HepG2 (cell line): Measurements from ENCODE around the gene CD7. TPM values are rescaled to one million over a fixed set of nuclear protein-coding genes. Genes with fewer than 3 reads are reported as not detected.
A peak's percentile ranks its signal among the peaks of the same experiment; 100 is the strongest.

ENCODE experiments used
- AKAP8 ChIP-seq: sonication (generic); formaldehyde crosslinking; IDR thresholded peaks from 2 replicates; pipeline ENCODE4 v1.5.1; 2020; ENCODE audit warnings: mild to moderate bottlenecking, missing genetic modification reagents
- CERS6 ChIP-seq: sonication (generic); formaldehyde crosslinking; IDR thresholded peaks from 2 replicates; pipeline ENCODE4 v1.5.0; 2020; ENCODE audit warnings: missing genetic modification reagents
- GLMP ChIP-seq: sonication (generic); formaldehyde crosslinking; IDR thresholded peaks from 2 replicates; pipeline ENCODE4 v1.9.0; 2021; ENCODE audit warnings: missing genetic modification reagents, mild to moderate bottlenecking, borderline replicate concordance
- MBD4 ChIP-seq: IDR thresholded peaks from 2 replicates; pipeline ENCODE4 v1.6.1; 2012; ENCODE audit warnings: low read length, inconsistent platforms, borderline replicate concordance
- MTF1 ChIP-seq: sonication (generic); formaldehyde crosslinking; IDR thresholded peaks from 2 replicates; pipeline ENCODE4 v1.5.0; 2020; ENCODE audit warnings: missing genetic modification reagents
- RNF219 ChIP-seq: sonication (generic); formaldehyde crosslinking; IDR thresholded peaks from 2 replicates; pipeline ENCODE4 v1.5.0; 2020; ENCODE audit warnings: mild to moderate bottlenecking, missing genetic modification reagents
- SMYD3 ChIP-seq: sonication (generic); formaldehyde crosslinking; IDR thresholded peaks from 2 replicates; pipeline ENCODE4 v1.8.1; 2023; ENCODE audit warnings: mild to moderate bottlenecking, missing genetic modification reagents
- TFDP2 ChIP-seq: sonication (generic); formaldehyde crosslinking; IDR thresholded peaks from 2 replicates; pipeline ENCODE4 v1.4.0; 2020; ENCODE audit warnings: missing genetic modification reagents
- ZFP36L2 ChIP-seq: sonication (generic); formaldehyde crosslinking; IDR thresholded peaks from 2 replicates; pipeline ENCODE4 v1.4.0; 2020; ENCODE audit warnings: missing genetic modification reagents
- ZFP62 ChIP-seq: sonication (generic); formaldehyde crosslinking; IDR thresholded peaks from 2 replicates; pipeline ENCODE4 v1.4.0; 2020; ENCODE audit warnings: missing genetic modification reagents
- ZNF142 ChIP-seq: sonication (generic); formaldehyde crosslinking; IDR thresholded peaks from 2 replicates; pipeline ENCODE4 v1.4.0; 2020; ENCODE audit warnings: missing genetic modification reagents
- ZNF674 ChIP-seq: sonication (generic); formaldehyde crosslinking; IDR thresholded peaks from 2 replicates; pipeline ENCODE4 v1.5.0; 2020; ENCODE audit warnings: low read depth, mild to moderate bottlenecking, missing genetic modification reagents
- ZNF816 ChIP-seq: sonication (generic); formaldehyde crosslinking; IDR thresholded peaks from 2 replicates; pipeline ENCODE4 v1.8.0; 2022; ENCODE audit warnings: missing genetic modification reagents, mild to moderate bottlenecking, borderline replicate concordance
- polyA plus RNA-seq, 8 experiments: library from polyadenylated mRNA; depleted of rRNA in 3 of 8; stranded (reverse) in 7 of 8; unstranded in 1 of 8; fragments of >200 nt; fragmentation: Illumina TruSeq in 4 of 8; extraction: Trizol in 4 of 8; gene quantifications; 2 replicates each; pipeline versions ENCODE4 v1.2.1 to v1.2.3, GENCODE V29; 2011 to 2016; ENCODE audit warnings: low read depth in 4 of 8, missing spikeins in 1 of 8, mixed read lengths in 1 of 8; ENCODE audit not compliant: insufficient read depth in 1 of 8
- total RNA-seq, 5 experiments: library from RNA; depleted of rRNA; stranded (reverse); fragments of >200 nt; fragmentation: Illumina TruSeq; extraction: Trizol; gene quantifications; 2 replicates each; pipeline ENCODE4 v1.2.3, GENCODE V29; 2016; ENCODE audit warnings: low read depth in 1 of 5

The CD7 gene
- total and polyA plus RNA-seq, 2 of the 13 experiments (the other 11 are each of a cell fraction or from before 2014, with no cell fraction given) = 67.6 to 76.4 TPM

GRCh38 chr17:82328141-82328993 is 11.0 kb upstream of the CD7 start (continued):
- TF ChIP-seq ZNF816 (no peak), ZFP62 (no peak), MBD4 (no peak), TFDP2 (peak; percentile 78), SMYD3 (CRISPR knock-in tag) (peak; percentile 92; the same call in 1 of the 2 replicates), MTF1 (CRISPR knock-in tag) (no peak), RNF219 (CRISPR knock-in tag) (no peak), ZNF674 (peak; percentile 77; the same call in 1 of the 2 replicates), GLMP (CRISPR knock-in tag) (no peak), AKAP8 (peak; percentile 87; the same call in 1 of the 2 replicates), CERS6 (no peak), ZNF142 (CRISPR knock-in tag) (0 out of 2 replicates have a peak, but pooled peaks have one; percentile 65), ZFP36L2 (CRISPR knock-in tag) (0 out of 2 replicates have a peak, but pooled peaks have one; percentile 56)
